DMS 273 treated with DMSO at 0.1 percent for 48 hours (cell line): Measurements from ENCODE around the gene SPARCL1.
"Not testable (repeated sequence)": the region's sequence is repeated elsewhere in the genome, so short reads cannot be mapped to it uniquely, and the experiment has no call there.

Experiments used
- DNase-seq: peaks from one replicate; lab custom pipeline; 2025; lab: John Stamatoyannopoulos, UW

SPARCL1 gene

GRCh38 chr4:87529187-87529586 lies at the start of gene SPARCL1:
SPARCL1 (minus strand) TSS chr4:87529376; CDS start chr4:87499574, 29,802 bp downstream.
- no peak for DNase-seq

- no peak for DNase-seq
These were observed 46.8 kb upstream of the SPARCL1 start for GRCh38 chr4:87575983-87576382.

GRCh38 chr4:87575408-87575807 lies 46.2 kb upstream of the SPARCL1 start:
- no peak for DNase-seq

- DNase-seq = no peak
These were observed 45.8 kb upstream of the SPARCL1 start for GRCh38 chr4:87574996-87575395.

- DNase-seq = not testable (repeated sequence)
These were observed 45.2 kb upstream of the SPARCL1 start for GRCh38 chr4:87574376-87574775.

GRCh38 chr4:87570290-87570805 lies 41.2 kb upstream of the SPARCL1 start:
- no peak for DNase-seq

- DNase-seq = no peak
These were observed 38.0 kb upstream of the SPARCL1 start for GRCh38 chr4:87567191-87567590.

- no peak for DNase-seq
These were observed 37.1 kb upstream of the SPARCL1 start for GRCh38 chr4:87566276-87566675.

GRCh38 chr4:87565746-87566145 lies 36.6 kb upstream of the SPARCL1 start:
- no peak for DNase-seq

- DNase-seq = no peak
These were observed 31.6 kb upstream of the SPARCL1 start for GRCh38 chr4:87560802-87561201.

- DNase-seq = no peak
These were observed 30.1 kb upstream of the SPARCL1 start for GRCh38 chr4:87559090-87559837.

GRCh38 chr4:87557348-87557747 lies 28.2 kb upstream of the SPARCL1 start:
- no peak for DNase-seq

- no peak for DNase-seq
These were observed 26.8 kb upstream of the SPARCL1 start for GRCh38 chr4:87555773-87556619.

- no peak for DNase-seq
These were observed 24.0 kb upstream of the SPARCL1 start for GRCh38 chr4:87553182-87553581.

- DNase-seq = no peak
These were observed 22.2 kb upstream of the SPARCL1 start for GRCh38 chr4:87551361-87551760.

- no peak for DNase-seq
These were observed 18.0 kb upstream of the SPARCL1 start for GRCh38 chr4:87547016-87547708.

GRCh38 chr4:87545052-87545451 lies 15.9 kb upstream of the SPARCL1 start:
- DNase-seq = no peak

GRCh38 chr4:87543835-87544461 lies 14.8 kb upstream of the SPARCL1 start:
- no peak for DNase-seq

GRCh38 chr4:87542734-87543312 lies 13.6 kb upstream of the SPARCL1 start:
- DNase-seq = no peak

- DNase-seq = no peak
These were observed 13.0 kb upstream of the SPARCL1 start for GRCh38 chr4:87541956-87542709.

- no peak for DNase-seq
These were observed 12.3 kb upstream of the SPARCL1 start for GRCh38 chr4:87541521-87541920.
